CD4-positive, alpha-beta T cell treated with Interleukin-15 for 1 hour (primary cell): ENCODE measurements around the gene CD46.

Experiments used
- DNase-seq: peaks from one replicate; pipeline ENCODE4 v3.0.0-alpha.2; 2020

The CD46 gene

DNA sequence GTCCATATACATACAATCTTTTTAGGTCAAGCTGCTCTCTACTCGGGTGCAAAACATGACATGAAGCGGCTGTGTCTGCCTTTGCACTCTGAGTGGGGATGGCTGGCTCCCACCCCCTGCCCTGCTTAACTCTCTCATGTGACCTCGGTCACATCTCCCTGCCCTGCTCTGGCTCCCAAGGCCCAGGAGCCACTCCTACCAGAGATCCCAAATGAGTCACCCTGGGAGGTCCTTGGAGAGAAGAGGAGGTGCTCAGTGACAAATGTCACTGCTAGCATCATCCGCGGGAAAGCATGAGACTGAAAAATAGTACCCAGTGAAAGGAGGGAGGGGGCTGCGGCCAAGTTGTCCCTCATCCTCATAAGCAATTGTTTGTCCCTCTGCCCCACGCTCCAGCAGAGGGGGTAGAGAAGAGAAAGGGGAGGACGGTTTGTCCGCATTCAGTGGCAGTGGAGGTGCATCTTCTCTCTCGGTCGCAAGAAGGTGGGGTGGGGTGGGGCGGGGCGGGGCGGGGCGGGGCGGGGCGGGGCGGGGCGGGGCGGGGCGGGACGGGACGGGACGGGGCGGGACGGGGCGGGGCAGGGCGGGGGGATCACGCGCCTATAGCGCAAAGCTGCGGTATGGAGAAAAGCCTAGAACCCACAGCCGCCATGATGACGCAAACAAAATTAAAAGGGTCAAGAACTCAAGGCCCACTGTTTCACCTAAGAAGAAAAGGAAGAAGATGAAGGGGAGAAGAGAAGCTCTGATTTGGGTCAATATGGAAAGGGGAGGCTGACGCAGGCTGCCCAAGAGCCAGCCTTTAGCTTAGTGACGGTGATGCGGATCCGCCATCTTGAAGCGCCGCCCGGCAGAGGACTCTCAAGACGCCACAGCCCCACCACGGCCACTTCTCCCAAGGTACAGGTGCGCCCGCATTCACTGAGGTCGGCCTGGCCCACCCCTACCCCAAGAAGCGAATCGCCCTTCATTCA, 66.2 kb downstream of the CD46 start:
- DNase-seq, result no peak

DNA sequence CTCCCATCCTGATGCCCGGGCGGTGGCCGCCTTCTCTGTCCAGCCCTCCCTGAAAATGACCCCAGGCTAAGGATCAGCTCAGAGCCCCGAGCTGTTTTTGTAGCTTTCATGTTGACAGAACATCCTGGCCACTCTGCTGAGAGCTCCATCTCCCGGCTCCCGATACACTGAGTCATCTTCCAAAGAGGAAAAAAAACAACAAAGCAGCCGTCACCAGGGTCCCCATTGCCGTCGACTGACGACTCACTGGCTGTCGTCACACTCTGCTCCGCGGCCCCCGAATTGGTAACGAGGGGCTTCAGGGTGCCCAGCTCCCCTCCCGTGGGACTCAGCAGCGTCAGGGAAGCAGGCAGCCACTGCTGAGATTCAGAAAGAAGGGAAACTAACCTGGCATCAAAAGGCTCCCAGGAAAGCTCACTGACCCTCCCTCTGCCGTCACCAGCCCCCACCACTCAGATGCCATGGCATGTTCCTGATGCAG, 67.2 kb downstream of the CD46 start:
- DNase-seq, result no peak

DNA sequence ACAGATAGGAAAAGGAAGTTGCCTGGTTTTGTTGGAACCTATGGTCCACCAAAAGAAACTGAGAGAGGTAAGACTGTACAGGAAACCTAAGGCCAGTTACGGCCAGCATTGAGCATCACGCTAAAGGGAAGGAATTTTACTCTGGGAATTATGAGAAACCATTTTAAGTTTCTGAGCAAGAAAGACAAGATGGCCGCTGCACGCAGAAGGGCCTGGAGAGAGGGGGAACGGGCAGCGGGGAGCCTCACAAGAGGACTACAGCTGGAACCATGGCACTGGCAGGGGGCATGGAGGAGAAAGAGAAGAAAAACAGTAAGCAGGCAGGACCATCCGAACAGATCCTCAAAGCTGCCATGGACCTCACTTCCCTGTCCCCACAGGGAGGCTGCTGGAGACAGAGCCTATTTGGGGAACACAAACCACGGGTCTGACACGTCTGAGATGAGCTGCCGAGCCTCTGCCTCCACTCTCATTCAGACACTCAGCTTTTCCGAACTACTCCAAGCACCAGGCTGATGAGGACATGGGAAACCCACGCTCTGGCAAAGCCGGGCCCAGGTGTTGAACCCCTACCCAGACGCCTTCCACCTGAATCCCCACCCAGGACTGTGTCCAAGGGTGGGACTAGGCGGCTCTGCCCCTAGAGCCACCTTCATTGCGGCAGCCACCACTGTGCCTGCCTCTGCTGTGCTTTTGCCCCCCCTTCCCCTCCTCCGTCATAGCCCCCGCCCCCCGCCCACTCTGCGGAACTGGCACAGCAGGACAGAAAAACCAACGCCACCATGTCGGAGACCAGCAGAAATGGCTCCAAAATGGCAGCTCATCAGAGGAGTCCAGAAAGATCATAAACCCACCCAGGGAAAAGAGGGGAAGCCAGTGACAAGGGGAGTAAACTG, 69.0 kb downstream of the CD46 start:
- DNase-seq, result no peak

DNA sequence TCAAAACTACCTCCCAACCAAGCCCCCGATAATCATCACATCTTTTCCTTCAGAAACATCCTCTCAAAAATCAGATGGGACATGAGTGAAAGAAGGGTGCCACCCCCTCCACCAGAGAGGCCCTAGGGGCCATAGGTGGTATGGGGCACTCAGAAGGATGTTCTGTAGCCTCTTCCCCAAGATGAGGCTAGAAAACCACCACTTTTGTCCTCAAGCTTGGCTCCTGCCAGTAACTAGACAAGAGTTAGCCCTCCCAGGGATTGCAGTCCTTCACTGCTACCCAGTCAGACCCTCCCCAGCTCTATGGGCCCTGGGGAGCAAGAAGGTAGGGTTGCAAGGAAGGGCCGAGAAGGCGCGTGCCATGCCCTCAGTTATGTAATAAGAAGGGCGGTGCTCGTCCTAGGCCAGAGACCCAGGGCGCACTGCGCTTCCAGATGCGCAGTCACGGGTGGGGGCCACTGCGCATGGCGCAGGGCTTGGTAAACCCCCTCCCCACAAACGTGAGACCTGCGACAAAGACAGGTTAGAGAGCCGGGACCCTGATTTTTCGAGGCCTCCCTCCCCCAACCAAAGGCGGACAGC, 69.7 kb downstream of the CD46 start:
- DNase-seq, result no peak

DNA sequence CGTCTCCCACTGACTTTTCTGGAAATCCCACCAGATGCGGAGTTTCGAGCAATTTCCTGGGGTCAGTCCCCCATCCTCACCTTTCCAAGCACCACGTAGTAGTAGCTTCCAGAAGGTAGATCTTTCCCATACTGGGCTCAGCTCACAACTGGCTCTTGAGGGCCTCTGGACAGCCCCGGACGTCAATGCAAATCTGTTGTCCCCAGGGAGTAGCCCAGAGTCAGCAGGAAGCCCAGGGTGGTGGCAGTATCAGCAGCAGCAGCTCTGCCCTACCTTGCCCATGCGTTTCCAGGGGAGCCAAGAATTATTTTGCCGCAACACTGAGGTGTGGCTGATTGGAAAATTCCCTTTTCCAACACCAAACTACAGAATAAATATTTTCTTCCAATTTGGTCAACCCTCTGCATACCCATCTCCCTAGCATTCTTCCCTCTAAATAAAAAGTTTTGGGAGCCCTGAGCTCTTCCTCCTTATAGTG, 70.3 kb downstream of the CD46 start:
- peak; percentile 73 for DNase-seq

DNA sequence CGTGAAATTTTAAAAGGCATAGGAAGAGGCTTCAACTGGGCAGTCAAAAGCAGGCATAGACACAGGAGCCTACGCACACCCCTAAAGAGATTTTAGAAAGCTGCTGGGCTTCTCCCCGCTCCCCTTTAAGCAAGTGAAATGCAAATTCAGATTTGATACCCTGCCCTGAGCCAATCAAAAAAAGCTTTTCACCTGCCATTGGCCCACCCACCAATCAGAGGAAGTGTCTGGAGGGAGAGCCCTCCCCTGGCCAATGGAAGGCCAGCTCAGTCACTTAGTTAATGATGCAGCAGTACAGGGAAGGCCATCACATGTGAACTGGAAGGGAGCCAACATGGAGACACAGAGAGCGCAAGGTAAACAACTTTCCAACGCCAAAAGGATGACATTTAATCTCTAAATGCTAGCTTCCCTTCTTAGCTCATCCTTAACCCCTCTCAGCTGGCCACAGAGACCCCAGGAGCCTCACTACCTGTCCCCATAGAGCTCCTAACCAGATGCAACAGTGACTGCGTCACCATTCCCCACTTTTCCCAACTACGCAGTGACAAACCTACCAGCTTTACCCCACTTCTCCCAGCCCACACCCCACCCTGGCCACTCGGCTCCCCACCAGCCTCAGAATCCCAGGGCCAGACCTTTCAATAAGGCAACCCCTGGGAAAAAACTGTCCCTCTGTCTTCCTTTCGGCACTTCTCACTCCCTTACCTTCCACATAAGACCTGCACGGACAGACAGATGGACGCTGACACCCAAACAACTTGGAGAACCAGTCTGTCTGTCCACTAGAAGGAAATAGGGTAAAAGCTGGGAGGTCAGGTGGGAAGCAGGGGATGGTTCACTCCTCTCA, 71.0 kb downstream of the CD46 start:
- peak; percentile 90 for DNase-seq

DNA sequence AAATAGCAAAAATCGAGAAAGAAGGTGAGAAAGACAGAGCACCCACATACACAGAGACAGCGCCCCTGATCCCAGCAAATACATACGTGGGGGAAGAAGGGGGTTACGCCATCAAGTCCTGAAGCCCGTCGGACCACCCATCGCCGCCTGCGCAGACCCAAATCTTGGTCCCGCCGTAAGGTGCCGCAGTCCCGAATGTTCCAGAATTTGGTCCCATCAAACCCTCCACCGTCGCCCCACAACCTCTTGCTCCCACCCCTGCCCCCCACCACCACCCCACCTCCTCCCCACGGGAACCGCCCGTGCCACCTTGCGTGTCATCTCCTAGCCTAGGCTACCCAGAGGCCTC, 71.7 kb downstream of the CD46 start:
- no peak for DNase-seq

DNA sequence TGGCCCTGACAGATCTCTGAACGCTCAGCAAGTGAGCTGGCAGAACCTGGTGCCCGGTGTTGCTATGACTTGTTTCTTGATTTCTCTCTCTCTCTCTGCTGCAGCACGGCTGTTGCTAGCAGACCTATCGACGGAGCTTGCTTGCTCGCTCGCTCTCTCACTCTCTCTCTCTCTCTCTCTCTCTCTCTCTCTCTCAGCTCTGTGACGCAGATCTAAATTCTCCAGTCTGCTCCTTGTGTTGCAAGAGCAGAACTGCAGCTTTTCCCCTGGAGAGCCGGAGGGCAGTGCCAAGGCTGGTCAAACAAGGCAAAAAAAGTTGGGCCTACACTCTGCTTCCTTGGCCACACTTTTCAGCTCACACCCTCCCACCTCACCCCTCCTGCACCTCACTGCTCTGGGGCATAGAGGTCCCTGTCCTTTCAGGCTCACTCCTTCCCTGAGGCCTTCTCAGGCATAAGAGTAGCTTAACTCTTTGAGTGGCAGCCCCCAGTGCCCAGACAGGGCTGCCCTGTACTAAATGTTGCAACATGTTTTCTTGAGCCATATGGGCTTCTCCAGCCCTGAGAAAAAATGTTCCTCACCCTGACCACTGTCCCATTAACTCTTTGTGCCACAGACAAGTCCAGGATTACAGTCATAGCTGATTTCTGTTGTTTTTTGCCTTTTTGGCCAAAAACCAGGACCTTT, 72.2 kb downstream of the CD46 start:
- peak; percentile 91 for DNase-seq

DNA sequence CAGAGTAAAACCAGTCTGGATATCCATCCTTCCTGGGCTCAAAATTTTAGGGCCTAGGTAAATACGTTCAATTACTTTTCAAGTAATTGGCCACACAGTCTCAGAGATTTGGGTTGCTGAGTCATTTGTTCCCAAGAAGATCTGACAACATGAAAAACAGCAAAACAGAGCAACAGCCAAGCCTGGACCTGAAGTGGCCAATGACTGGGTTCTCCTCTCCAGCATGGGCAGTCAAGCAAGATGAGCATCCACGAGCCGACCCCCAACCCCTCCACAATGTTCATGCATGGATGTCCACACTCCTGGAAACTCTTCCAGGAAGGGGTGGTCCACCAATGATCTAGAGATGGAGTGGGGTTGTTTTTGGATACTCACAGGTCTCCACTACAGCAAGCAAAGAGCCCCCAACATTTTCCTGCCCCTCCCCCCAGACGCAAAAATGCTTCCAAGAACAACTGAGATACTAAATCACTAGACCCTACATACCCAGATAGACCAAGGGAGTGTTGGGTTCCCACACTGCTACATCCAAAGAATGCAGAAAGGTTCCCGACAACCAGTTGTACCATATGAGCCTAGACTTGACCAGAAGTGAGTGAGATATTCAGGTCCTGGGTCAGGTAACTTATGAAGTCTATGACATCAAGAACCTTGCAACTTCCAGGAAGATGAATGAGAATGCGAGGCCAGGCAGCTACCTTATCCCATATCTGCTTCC, 73.0 kb downstream of the CD46 start:
- no peak for DNase-seq

DNA sequence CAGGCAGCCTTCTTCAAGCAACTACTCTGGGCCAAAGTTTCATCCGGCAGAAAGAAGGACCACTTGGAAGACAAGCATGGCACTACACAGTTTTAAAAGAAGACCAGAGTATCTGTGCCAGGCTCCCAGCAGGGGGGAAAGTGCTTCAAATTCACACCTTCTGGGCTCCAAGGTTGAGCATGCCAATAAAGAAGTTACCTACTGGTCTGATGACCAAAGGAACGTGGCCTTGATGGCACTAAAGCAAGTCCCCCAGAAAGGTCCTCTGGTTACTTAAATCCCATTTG, 73.5 kb downstream of the CD46 start:
- no peak for DNase-seq

DNA sequence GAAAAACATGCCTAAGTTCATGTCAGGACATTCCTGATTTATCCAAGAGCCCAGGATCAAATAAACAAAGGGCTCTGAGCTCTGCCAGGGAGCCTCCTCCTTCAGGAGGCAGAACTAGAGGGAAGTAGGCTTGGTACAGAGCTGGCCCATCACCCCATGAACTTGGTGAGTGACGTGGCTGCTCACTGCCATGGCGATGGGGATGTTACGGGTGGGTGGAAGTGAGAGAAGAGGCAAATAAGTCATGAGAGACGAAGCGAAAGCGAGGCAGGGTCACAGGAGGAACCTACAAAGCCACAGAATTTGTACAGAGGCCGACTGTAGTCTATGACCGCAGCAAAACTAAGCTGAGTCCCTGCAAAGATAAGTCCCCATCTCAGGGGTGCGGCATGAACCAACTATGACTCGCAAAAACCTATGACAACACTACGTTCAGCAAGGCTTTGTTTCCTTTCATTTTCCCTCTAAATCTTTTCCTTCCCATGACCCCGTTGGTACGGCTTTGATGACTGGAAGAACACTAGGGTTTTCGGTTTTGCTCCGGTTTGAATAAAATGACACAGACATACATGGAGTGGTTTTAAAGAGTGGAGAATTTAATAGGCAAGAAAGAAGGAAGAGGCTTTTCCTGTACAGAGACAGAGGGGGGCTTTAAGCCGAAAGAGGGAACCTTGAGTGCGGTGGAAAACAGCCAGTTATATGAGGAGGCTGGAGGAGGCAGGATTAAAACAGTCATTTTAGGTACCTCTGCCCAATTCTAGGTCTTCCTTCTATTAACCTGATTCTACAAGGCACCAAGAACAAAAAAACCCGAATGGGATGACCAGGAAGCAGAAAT, 74.1 kb downstream of the CD46 start:
- peak; percentile 94 for DNase-seq

DNA sequence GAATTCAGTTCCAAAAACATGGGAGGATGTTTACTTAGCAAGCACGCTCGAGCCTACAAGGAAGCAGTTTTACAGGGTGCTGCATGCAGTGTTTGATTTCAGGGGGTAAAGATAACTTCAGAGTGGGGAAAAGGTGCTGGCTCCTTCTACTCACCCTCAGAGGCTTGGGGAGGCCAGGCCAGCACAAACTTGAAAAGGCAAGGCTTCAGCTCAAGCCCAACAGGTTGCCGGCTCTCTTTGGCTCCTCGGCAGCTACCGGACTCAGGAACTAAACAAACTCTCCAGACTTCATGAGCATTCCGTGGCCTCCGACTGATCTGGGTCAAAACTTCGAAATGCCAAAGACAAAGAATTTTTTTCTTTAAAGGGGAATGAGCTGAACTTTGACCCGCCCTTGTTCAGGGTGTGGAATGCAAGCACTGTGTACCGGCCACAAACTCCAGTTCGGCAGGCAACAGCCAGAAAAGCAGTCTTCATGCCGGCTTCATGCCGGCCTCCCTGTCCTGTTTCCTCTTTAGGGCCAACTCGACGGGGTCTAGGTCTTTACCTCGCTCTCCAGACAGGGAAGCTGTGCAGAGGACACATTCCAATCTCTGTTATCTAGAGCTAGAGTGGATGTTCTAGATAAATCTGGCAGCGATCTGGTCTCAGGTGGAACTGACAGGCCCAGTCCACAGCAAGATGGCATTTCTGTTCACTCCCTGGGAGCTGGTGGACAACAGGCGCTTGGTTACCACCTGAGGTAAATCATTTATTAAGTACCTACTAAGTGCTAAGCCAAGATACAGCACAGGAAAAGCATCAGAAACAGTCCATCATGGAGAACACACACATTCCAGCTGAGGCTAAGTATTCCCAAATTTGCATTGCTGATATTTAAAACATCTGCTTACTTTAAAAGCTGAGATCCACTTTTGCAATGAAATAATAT, 75.0 kb downstream of the CD46 start:
- DNase-seq, result no peak

DNA sequence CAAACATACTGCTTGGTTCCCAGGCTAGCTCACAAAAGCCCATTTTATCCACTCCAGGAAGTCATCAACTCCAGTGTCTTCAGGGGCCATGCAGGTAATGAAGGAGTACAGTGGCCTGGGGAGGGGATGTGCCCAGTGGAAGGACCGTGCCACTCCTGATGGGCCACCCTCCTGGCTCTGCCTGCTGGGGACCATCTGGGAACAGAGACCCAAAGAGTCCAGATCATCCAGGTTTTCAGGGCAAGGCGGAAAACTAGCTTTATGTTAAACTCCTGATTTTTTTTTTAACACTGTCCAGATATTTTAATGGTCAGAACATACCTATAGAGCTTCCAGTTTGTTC, 75.6 kb downstream of the CD46 start:
- DNase-seq, result no peak

DNA sequence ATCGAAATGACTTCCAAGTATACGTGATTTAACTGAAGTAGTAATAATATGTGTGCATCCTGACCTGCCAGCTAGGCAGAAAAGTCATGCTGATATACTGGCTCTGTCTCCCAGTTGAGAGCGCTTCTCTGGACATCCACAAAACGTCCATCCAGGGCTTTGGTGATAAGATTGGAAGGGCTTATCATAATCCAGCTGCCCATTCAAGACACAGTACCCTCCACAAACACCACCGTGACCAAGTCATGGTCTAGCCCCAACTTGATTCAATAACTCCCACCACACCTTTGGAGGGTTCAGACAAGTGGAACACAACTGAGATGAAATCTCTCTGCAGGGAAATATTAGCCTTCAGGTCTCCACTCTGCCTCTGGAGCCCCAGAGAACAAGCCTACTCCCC, 76.2 kb downstream of the CD46 start:
- DNase-seq, result no peak

DNA sequence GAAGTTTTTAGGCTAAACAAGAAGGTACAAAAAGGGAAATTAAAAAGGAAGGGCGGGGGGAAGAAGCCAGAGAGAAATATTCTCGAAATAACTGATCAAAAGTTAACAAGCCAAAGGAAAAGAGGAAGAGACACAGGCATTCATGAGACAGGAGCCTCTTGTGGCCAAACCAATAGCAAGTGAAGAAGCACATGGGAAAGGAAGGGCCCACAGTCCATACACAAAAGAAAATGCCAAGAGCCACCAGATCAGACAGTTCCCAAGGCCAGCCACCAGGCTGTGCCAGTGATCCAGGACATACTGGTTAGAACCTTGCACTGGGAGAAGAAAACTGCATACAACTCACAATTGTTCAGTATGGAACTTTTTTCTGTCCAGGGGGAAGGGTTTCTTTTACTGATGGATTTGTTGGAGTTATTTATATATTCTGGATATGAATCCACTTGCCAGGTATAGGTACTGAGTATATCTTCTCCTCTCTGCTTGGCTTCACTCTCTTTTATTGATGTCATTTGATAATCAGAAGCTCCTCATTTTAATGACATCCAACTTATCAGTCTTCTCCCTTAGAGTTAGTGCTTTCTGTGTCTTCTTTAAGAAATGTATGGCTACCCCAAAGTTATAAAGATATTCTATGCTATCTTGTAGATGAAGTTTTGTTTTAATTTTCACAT, 76.8 kb downstream of the CD46 start:
- peak; percentile 79 for DNase-seq

DNA sequence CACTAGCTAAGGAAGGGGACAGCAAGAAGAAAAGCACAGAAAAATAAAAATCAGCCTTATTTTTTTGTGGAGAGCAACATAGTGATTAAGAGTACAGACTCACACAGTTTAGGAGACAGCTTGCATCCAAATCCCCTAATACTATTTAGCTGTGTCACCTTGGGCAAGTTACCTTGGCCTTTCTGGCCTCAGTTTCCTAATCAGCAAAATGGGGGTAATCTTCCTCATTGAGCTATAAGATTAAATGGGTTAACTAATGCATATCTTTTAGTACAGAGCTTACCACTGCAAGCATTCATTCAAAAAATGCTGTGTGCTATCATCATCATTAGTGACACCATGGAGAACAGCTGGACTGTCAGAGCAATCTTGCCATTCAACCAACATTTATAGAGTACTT, 77.7 kb downstream of the CD46 start:
- DNase-seq, result no peak

DNA sequence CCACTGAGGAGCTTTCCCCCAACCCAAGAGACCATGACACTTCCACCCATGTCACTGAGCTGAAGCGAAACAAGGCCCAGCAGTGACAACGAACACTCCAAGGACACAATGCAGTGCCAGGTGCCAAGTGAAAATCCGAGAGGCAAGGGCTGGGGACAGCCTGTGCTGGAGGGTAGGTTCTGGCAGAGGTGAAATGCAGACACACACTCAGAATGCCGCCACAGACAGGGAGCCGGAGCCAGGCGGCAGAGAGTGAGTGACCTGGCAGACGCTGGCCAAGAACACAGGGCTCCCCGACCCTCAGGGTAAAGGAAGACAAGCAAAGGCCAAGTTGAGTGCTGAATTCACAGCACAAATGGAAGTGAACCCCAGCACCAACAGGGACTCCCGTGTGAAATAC, 78.9 kb downstream of the CD46 start:
- DNase-seq, result no peak

DNA sequence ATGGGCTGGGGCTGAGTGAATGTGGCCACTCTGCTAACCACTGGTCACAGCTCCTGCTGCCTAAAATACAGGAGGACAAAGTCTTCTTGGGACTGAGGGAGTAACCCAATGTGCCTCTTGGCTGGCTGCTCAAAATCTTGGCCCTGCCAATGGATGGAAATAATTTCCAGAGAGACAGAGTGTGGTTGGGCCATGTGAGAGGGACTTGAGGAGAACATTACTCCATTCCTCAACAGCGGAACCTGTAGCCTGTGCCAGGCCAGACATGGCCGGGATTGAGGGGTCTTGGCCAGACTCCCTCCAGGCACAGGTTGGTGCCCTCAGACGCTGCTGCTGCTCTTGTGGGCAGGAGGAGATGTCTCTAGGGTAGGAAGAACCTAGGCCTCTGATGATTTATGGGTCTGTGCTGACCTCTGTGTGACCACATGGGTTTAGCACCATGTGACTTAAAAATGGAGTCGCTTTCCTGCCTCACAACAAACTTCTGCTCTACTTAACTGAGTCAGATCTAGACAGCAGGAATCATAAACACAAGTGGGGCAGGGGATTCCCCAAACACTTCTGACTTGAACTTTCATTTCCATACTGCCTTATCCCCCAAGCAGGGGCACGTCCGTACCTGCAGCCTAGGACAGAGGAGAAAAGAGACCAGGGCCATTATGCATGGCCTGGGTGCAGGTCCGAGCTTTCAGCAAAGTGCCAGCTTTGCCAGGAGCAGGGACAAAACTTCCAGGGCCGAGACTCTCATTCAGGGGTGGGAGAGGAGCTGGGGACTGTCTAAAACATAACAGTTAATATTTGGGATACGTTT, 79.9 kb downstream of the CD46 start:
- DNase-seq, result peak; percentile 32
